ENCODE data around the gene CBFA2T3.
"Not testable (repeated sequence)": the region's sequence is repeated elsewhere in the genome, so short reads cannot be mapped to it uniquely, and the experiment has no call there.

CBFA2T3 gene

GRCh38 chr16:89006036-89006752 lies 29.2 kb upstream of the CBFA2T3 start:
- no peak for DNase-seq (ENCODE audit: low read depth)
- H3K4me3 ChIP-seq (ENCODE audit: control insufficient read depth, low read depth, low read length): no peak overlapping the region
- TF ChIP-seq CTCF (conservative IDR thresholded peaks at IDR 0.05; ENCODE audit: control insufficient read depth, insufficient read depth, low read depth, low read length): no peak

- no peak for TF ChIP-seq CTCF (conservative IDR thresholded peaks at IDR 0.05; ENCODE audit: control insufficient read depth, insufficient read depth, low read depth, low read length)
- H3K4me3 ChIP-seq (ENCODE audit: control insufficient read depth, low read depth, low read length): no peak overlapping the region
- no peak for DNase-seq (ENCODE audit: low read depth)
These were observed 28.4 kb upstream of the CBFA2T3 start for GRCh38 chr16:89005201-89006035.

GRCh38 chr16:89004209-89004831 lies 27.3 kb upstream of the CBFA2T3 start:
- TF ChIP-seq CTCF (conservative IDR thresholded peaks at IDR 0.05; ENCODE audit: control insufficient read depth, insufficient read depth, low read depth, low read length): no peak
- no peak overlapping the region for H3K4me3 ChIP-seq (ENCODE audit: control insufficient read depth, low read depth, low read length)

GRCh38 chr16:89003831-89004208 lies 26.8 kb upstream of the CBFA2T3 start:
- no peak overlapping the region for H3K4me3 ChIP-seq (ENCODE audit: control insufficient read depth, low read depth, low read length)

More at GRCh38 chr16:89004209-89004831, 27.3 kb upstream of the CBFA2T3 start:
- no peak for DNase-seq (ENCODE audit: low read depth)

GRCh38 chr16:89002851-89003830 lies 26.1 kb upstream of the CBFA2T3 start:
- DNase-seq (ENCODE audit: low read depth): no peak
- TF ChIP-seq CTCF (conservative IDR thresholded peaks at IDR 0.05; ENCODE audit: control insufficient read depth, insufficient read depth, low read depth, low read length): no peak
- no peak overlapping the region for H3K4me3 ChIP-seq (ENCODE audit: control insufficient read depth, low read depth, low read length)

More at GRCh38 chr16:89003831-89004208, 26.8 kb upstream of the CBFA2T3 start:
- TF ChIP-seq CTCF (conservative IDR thresholded peaks at IDR 0.05; ENCODE audit: control insufficient read depth, insufficient read depth, low read depth, low read length): no peak
- no peak for DNase-seq (ENCODE audit: low read depth)

- DNase-seq (ENCODE audit: low read depth); H3K4me3 ChIP-seq (ENCODE audit: control insufficient read depth, low read depth, low read length): not testable (repeated sequence)
These were observed 25.1 kb upstream of the CBFA2T3 start for GRCh38 chr16:89002081-89002480.
